IMR-90 (cell line): ENCODE measurements around the gene PRSS33.

Experiments used
- CEBPB ChIP-seq: IDR thresholded peaks from 2 replicates; pipeline ENCODE4 v1.6.1; 2012; ENCODE audit warnings: low read depth, low read length, improper control_type of control experiment
- MAFK ChIP-seq: IDR thresholded peaks from 2 replicates; pipeline ENCODE4 v1.6.1; 2012; ENCODE audit warnings: low read depth, low read length, improper control_type of control experiment
- MAZ ChIP-seq: IDR thresholded peaks from 2 replicates; pipeline ENCODE4 v1.6.1; 2012; ENCODE audit warnings: low read depth, mild to moderate bottlenecking, low read length, improper control_type of control experiment, moderate library complexity, borderline replicate concordance
- MXI1 ChIP-seq: IDR thresholded peaks from 2 replicates; pipeline ENCODE4 v1.6.1; 2012; ENCODE audit warnings: low read depth, mild to moderate bottlenecking, low read length, moderate library complexity, borderline replicate concordance
- NFE2L2 ChIP-seq: fragments of 150-350 bp; IDR thresholded peaks from 2 replicates; pipeline ENCODE4 v1.6.1; 2016; ENCODE audit warnings: low read depth, mild to moderate bottlenecking, low read length
- POLR2A ChIP-seq: IDR thresholded peaks from 2 replicates; pipeline ENCODE4 v1.6.1; 2012; ENCODE audit warnings: mild to moderate bottlenecking, low read depth, low read length
- RAD21 ChIP-seq: IDR thresholded peaks from 2 replicates; pipeline ENCODE4 v1.6.1; 2012; ENCODE audit warnings: low read length, improper control_type of control experiment
- RCOR1 ChIP-seq: IDR thresholded peaks from 2 replicates; pipeline ENCODE4 v1.6.1; 2012; ENCODE audit warnings: mild to moderate bottlenecking, low read length, improper control_type of control experiment; ENCODE audit not compliant: insufficient replicate concordance
- RFX5 ChIP-seq: IDR thresholded peaks from 2 replicates; pipeline ENCODE4 v1.8.0; 2012; ENCODE audit warnings: low read depth, mild to moderate bottlenecking, low read length, moderate library complexity
- SMC3 ChIP-seq: fragments of 150-350 bp; IDR thresholded peaks from 2 replicates; pipeline ENCODE4 v1.6.1; 2016; ENCODE audit warnings: low read depth, mild to moderate bottlenecking, antibody characterized with exemption, low read length, moderate library complexity
- TF ChIP-seq, protein P1 (sequence below): conservative IDR thresholded peaks from 2 replicates; pipeline ENCODE4 v1.5.1; 2012; ENCODE audit warnings: mild to moderate bottlenecking, low read depth, low read length, improper control_type of control experiment
- TF ChIP-seq, protein P2 (sequence below): fragments of 150-350 bp; IDR thresholded peaks from 2 replicates; pipeline ENCODE4 v1.6.1; 2016; ENCODE audit warnings: low read depth, mild to moderate bottlenecking, low read length, moderate library complexity, borderline replicate concordance
- TF ChIP-seq, protein P3 (sequence below): fragments of 150-350 bp; IDR thresholded peaks from 2 replicates; pipeline ENCODE4 v1.6.1; 2017; ENCODE audit warnings: mild to moderate bottlenecking, antibody characterized with exemption, low read length, low read depth

DNA sequence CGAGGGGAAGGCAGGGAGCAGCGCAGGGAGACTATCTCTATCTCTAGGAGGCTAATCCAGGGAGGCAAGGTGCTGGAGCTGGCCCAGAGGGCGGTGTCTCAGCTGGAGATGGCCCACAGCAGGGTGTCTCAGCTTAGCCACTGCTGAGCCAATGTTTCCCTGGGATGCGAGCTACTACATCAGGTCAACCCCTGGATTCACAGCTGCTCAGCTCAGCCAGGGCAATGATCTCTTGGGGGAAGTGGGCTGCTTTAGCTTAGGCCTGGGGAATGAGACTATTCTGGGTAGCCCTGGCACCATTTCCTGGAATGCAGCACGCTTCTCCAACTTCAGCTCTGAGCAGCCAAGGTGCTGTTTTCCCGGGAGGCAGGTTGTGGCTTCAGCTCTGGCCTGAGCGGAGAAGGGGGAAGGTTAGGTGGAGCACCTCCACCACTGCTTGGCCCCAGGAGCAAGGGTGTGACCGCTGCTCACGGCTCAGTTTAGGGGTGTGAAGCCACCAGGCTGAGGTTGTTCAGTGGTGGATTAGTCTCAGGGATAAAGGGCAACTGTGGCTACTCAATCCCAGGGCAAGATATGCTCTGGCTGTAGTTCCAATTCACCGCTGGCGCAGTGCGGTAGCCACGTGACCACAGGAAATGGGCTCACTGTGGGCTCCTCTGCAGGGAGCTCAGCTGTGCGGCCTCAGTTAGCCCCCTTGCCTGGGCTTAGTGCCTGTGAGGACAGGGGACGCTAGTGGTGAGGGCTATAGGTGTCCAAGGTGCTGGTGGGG lies 24.5 kb upstream of the PRSS33 start:
- TF ChIP-seq POLR2A (no peak), MXI1 (no peak), SMC3 (no peak), CEBPB (no peak), RFX5 (no peak), RAD21 (no peak), RCOR1 (no peak), NFE2L2 (no peak), MAZ (no peak), MAFK (no peak)
- TF ChIP-seq, protein P1, sequence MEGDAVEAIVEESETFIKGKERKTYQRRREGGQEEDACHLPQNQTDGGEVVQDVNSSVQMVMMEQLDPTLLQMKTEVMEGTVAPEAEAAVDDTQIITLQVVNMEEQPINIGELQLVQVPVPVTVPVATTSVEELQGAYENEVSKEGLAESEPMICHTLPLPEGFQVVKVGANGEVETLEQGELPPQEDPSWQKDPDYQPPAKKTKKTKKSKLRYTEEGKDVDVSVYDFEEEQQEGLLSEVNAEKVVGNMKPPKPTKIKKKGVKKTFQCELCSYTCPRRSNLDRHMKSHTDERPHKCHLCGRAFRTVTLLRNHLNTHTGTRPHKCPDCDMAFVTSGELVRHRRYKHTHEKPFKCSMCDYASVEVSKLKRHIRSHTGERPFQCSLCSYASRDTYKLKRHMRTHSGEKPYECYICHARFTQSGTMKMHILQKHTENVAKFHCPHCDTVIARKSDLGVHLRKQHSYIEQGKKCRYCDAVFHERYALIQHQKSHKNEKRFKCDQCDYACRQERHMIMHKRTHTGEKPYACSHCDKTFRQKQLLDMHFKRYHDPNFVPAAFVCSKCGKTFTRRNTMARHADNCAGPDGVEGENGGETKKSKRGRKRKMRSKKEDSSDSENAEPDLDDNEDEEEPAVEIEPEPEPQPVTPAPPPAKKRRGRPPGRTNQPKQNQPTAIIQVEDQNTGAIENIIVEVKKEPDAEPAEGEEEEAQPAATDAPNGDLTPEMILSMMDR: no peak
- TF ChIP-seq, protein P2, sequence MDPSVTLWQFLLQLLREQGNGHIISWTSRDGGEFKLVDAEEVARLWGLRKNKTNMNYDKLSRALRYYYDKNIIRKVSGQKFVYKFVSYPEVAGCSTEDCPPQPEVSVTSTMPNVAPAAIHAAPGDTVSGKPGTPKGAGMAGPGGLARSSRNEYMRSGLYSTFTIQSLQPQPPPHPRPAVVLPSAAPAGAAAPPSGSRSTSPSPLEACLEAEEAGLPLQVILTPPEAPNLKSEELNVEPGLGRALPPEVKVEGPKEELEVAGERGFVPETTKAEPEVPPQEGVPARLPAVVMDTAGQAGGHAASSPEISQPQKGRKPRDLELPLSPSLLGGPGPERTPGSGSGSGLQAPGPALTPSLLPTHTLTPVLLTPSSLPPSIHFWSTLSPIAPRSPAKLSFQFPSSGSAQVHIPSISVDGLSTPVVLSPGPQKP: no peak
- TF ChIP-seq, protein P3, sequence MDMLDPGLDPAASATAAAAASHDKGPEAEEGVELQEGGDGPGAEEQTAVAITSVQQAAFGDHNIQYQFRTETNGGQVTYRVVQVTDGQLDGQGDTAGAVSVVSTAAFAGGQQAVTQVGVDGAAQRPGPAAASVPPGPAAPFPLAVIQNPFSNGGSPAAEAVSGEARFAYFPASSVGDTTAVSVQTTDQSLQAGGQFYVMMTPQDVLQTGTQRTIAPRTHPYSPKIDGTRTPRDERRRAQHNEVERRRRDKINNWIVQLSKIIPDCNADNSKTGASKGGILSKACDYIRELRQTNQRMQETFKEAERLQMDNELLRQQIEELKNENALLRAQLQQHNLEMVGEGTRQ: no peak
